HEK293 (cell line): ENCODE data around the gene INTS13.

Experiments
- CTCF ChIA-PET: fragments of 350-600 bp; formaldehyde crosslinking; extraction: SDS; loops from one replicate; lab custom pipeline; 2021; ENCODE audit warnings: antibody characterized with exemption; lab: Yijun Ruan, JAX
- POLR2A ChIA-PET: fragments of 300-600 bp; formaldehyde crosslinking; extraction: SDS; loops from one replicate; lab custom pipeline; 2020; ENCODE audit warnings: antibody characterized with exemption, inconsistent platforms; lab: Yijun Ruan, JAX
- H3K27ac ChIP-seq: fragments of 200-500 bp; sonication (Bioruptor generic); 2 replicates; pipeline ENCODE4 v1.5.1; 2014; ENCODE audit warnings: low read depth, low read length, control low read depth, inconsistent platforms; ENCODE audit errors: extremely low read depth
- H3K36me3 ChIP-seq, 2 experiments: fragments of 200-500 bp in 1 of 2; sonication (Bioruptor generic) in 1 of 2; 1 replicate in 1 of 2; 2 replicates in 1 of 2; pipeline ENCODE4 v1.5.1; 2014 to 2017; ENCODE audit warnings: inconsistent platforms in 2 of 2, low read length in 2 of 2; ENCODE audit not compliant: control insufficient read depth in 2 of 2, insufficient read depth in 1 of 2
- H3K4me1 ChIP-seq: fragments of 200-500 bp; sonication (Bioruptor generic); 2 replicates; pipeline ENCODE4 v1.5.1; 2014; ENCODE audit warnings: mild to moderate bottlenecking, low read length, inconsistent platforms; ENCODE audit not compliant: control insufficient read depth, insufficient read depth
- H3K4me3 ChIP-seq: 2 replicates; pipeline ENCODE4 v1.5.1; 2011; ENCODE audit warnings: low read depth, mild to moderate bottlenecking, control low read depth, low read length, moderate library complexity
- H3K9me3 ChIP-seq: fragments of 200-500 bp; sonication (Bioruptor generic); 2 replicates; pipeline ENCODE4 v1.5.1; 2014; ENCODE audit warnings: low read depth, low read length, inconsistent platforms; ENCODE audit not compliant: control insufficient read depth, insufficient read depth
- FEZF1 ChIP-seq: fragments of 450-650 bp; formaldehyde crosslinking; IDR thresholded peaks from 2 replicates; pipeline ENCODE4 v1.5.1; 2016; ENCODE audit warnings: missing biosample characterization, missing genetic modification characterization
- KLF8 ChIP-seq: fragments of 450-650 bp; formaldehyde crosslinking; IDR thresholded peaks from 2 replicates; pipeline ENCODE4 v1.5.1; 2016; ENCODE audit warnings: missing biosample characterization, missing genetic modification characterization
- TRIM28 ChIP-seq: IDR thresholded peaks from 2 replicates; pipeline ENCODE4 v1.6.1; 2011; ENCODE audit warnings: low read length, control low read depth, borderline replicate concordance
- ZBTB17 ChIP-seq: fragments of 450-650 bp; formaldehyde crosslinking; IDR thresholded peaks from 2 replicates; pipeline ENCODE4 v1.5.1; 2016; ENCODE audit warnings: missing biosample characterization, missing genetic modification characterization
- ZBTB6 ChIP-seq: fragments of 450-650 bp; formaldehyde crosslinking; IDR thresholded peaks from 2 replicates; pipeline ENCODE4 v1.5.1; 2017; ENCODE audit warnings: missing biosample characterization, missing genetic modification characterization
- ZEB2 ChIP-seq: fragments of 450-650 bp; formaldehyde crosslinking; IDR thresholded peaks from 2 replicates; pipeline ENCODE4 v1.5.1; 2016; ENCODE audit warnings: missing biosample characterization, missing genetic modification characterization
- ZFHX2 ChIP-seq: fragments of 450-650 bp; formaldehyde crosslinking; conservative IDR thresholded peaks from 2 replicates; pipeline ENCODE4 v1.5.1; 2016; ENCODE audit warnings: missing biosample characterization, missing genetic modification characterization
- ZNF184 ChIP-seq: fragments of 450-650 bp; IDR thresholded peaks from 2 replicates; pipeline ENCODE4 v1.5.1; 2018; ENCODE audit warnings: missing biosample characterization, mild to moderate bottlenecking, missing genetic modification characterization
- ZNF19 ChIP-seq: fragments of 450-650 bp; formaldehyde crosslinking; IDR thresholded peaks from 2 replicates; pipeline ENCODE4; 2016; ENCODE audit warnings: missing biosample characterization, missing genetic modification characterization, low read depth
- ZNF335 ChIP-seq: fragments of 450-650 bp; formaldehyde crosslinking; conservative IDR thresholded peaks from 2 replicates; pipeline ENCODE4 v1.5.1; 2016; ENCODE audit warnings: missing biosample characterization, missing genetic modification characterization
- ZNF521 ChIP-seq: fragments of 450-650 bp; formaldehyde crosslinking; IDR thresholded peaks from 2 replicates; pipeline ENCODE4 v1.5.1; 2017; ENCODE audit warnings: missing biosample characterization, mild to moderate bottlenecking, missing genetic modification characterization
- ZNF571 ChIP-seq: fragments of 450-650 bp; formaldehyde crosslinking; IDR thresholded peaks from 2 replicates; pipeline ENCODE4 v1.5.0; 2017; ENCODE audit warnings: missing biosample characterization, missing genetic modification characterization
- ZNF585B ChIP-seq: fragments of 450-650 bp; formaldehyde crosslinking; IDR thresholded peaks from 2 replicates; pipeline ENCODE4 v1.5.1; 2016; ENCODE audit warnings: missing biosample characterization, missing genetic modification characterization
- ZNF837 ChIP-seq: fragments of 450-650 bp; formaldehyde crosslinking; IDR thresholded peaks from 2 replicates; pipeline ENCODE4 v1.5.1; 2016; ENCODE audit warnings: missing biosample characterization, missing genetic modification characterization
- ZSCAN23 ChIP-seq: fragments of 450-650 bp; formaldehyde crosslinking; IDR thresholded peaks from 2 replicates; pipeline ENCODE4 v1.5.1; 2016; ENCODE audit warnings: missing biosample characterization, missing genetic modification characterization
- TF ChIP-seq, protein P1 (sequence below): fragments of 450-650 bp; formaldehyde crosslinking; IDR thresholded peaks from 2 replicates; pipeline ENCODE4; 2016; ENCODE audit warnings: missing biosample characterization, missing genetic modification characterization
- TF ChIP-seq, protein P2 (sequence below): fragments of 450-650 bp; formaldehyde crosslinking; IDR thresholded peaks from 2 replicates; pipeline ENCODE4 v1.5.1; 2016; ENCODE audit warnings: missing biosample characterization, missing genetic modification characterization
- TF ChIP-seq, protein P3 (sequence below): fragments of 450-650 bp; formaldehyde crosslinking; conservative IDR thresholded peaks from 2 replicates; pipeline ENCODE4 v1.5.1; 2016; ENCODE audit warnings: low read depth, missing biosample characterization, missing genetic modification characterization
- TF ChIP-seq, protein P4 (sequence below): fragments of 450-650 bp; formaldehyde crosslinking; IDR thresholded peaks from 2 replicates; pipeline ENCODE4 v1.5.1; 2016; ENCODE audit warnings: missing biosample characterization, missing genetic modification characterization

The INTS13 gene

GRCh38 chr12:26870491-26871419 is 67.0 kb downstream of the INTS13 start:
- POLR2A ChIA-PET: interaction anchor here (0.9 kb wide), 1 partner anchor 39 kb away, joined by 3 read pairs; no protein-coding TSS in a partner anchor
- peak overlapping the region; percentile 34; the same call in 1 of the 2 replicates for H3K27ac ChIP-seq
- CTCF ChIA-PET: interaction anchor here (0.6 to 5.5 kb wide), 3 partner anchors 15 to 416 kb away, joined by 3 to 33 read pairs (median 4); no protein-coding TSS in a partner anchor
- no peak overlapping the region for H3K4me3 ChIP-seq
- H3K36me3 ChIP-seq: no peaks in the 10 kb centered on the region
- no peak for TF ChIP-seq ZEB2
- TF ChIP-seq ZNF571 (tag by site-specific recombination): no peak
- TF ChIP-seq ZBTB6 (tag by site-specific recombination): 0 out of 2 replicates have a peak, but pooled peaks have one; percentile 10
- TF ChIP-seq ZBTB17 (tag by site-specific recombination): 0 out of 2 replicates have a peak, but pooled peaks have one; percentile 36
- peak; percentile 79 for TF ChIP-seq FEZF1 (tag by site-specific recombination)
- no peak for TF ChIP-seq ZFHX2 (tag by site-specific recombination)
- peak; percentile 76 for TF ChIP-seq ZNF335 (tag by site-specific recombination)
- TF ChIP-seq ZNF585B (tag by site-specific recombination): peak; percentile 74
- no peak for TF ChIP-seq ZNF19
- TF ChIP-seq, protein P1, sequence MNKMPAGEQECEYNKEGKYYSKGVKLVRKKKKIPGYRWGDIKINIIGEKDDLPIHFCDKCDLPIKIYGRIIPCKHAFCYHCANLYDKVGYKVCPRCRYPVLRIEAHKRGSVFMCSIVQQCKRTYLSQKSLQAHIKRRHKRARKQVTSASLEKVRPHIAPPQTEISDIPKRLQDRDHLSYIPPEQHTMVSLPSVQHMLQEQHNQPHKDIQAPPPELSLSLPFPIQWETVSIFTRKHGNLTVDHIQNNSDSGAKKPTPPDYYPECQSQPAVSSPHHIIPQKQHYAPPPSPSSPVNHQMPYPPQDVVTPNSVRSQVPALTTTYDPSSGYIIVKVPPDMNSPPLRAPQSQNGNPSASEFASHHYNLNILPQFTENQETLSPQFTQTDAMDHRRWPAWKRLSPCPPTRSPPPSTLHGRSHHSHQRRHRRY (tag by site-specific recombination): no peak
- TF ChIP-seq TRIM28: no peak
- TF ChIP-seq, protein P2, sequence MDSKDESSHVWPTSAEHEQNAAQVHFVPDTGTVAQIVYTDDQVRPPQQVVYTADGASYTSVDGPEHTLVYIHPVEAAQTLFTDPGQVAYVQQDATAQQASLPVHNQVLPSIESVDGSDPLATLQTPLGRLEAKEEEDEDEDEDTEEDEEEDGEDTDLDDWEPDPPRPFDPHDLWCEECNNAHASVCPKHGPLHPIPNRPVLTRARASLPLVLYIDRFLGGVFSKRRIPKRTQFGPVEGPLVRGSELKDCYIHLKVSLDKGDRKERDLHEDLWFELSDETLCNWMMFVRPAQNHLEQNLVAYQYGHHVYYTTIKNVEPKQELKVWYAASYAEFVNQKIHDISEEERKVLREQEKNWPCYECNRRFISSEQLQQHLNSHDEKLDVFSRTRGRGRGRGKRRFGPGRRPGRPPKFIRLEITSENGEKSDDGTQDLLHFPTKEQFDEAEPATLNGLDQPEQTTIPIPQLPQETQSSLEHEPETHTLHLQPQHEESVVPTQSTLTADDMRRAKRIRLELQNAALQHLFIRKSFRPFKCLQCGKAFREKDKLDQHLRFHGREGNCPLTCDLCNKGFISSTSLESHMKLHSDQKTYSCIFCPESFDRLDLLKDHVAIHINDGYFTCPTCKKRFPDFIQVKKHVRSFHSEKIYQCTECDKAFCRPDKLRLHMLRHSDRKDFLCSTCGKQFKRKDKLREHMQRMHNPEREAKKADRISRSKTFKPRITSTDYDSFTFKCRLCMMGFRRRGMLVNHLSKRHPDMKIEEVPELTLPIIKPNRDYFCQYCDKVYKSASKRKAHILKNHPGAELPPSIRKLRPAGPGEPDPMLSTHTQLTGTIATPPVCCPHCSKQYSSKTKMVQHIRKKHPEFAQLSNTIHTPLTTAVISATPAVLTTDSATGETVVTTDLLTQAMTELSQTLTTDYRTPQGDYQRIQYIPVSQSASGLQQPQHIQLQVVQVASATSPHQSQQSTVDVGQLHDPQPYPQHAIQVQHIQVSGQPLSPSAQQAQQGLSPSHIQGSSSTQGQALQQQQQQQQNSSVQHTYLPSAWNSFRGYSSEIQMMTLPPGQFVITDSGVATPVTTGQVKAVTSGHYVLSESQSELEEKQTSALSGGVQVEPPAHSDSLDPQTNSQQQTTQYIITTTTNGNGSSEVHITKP (tag by site-specific recombination): peak; percentile 50; the same call in 1 of the 2 replicates
- no peak for TF ChIP-seq ZNF837 (tag by site-specific recombination)
- TF ChIP-seq, all 188 proteins: peak for 6
- Histone ChIP-seq H3K9me3 (no peaks in the 10 kb centered on the region), H3K4me1 (peaks cover 13% of the 10 kb centered on the region)

GRCh38 chr12:26869908-26870459 is 67.8 kb downstream of the INTS13 start:
- no peaks in the 10 kb centered on the region for H3K9me3 ChIP-seq
- CTCF ChIA-PET: interaction anchor here (1.2 to 5.5 kb wide), 2 partner anchors 15 to 42 kb away, joined by 3 to 33 read pairs; no protein-coding TSS in a partner anchor
- POLR2A ChIA-PET: interaction anchor here (0.9 kb wide), 1 partner anchor 38 kb away, joined by 3 read pairs; no protein-coding TSS in a partner anchor
- H3K36me3 ChIP-seq: no peaks in the 10 kb centered on the region
- peak overlapping the region; percentile 34; the same call in 1 of the 2 replicates for H3K27ac ChIP-seq
- no peak overlapping the region for H3K4me3 ChIP-seq
- peaks cover 13% of the 10 kb centered on the region for H3K4me1 ChIP-seq
- TF ChIP-seq FEZF1 (tag by site-specific recombination) (no peak), ZNF521 (tag by site-specific recombination) (no peak), ZSCAN23 (tag by site-specific recombination) (no peak), KLF8 (no peak), ZNF585B (tag by site-specific recombination) (no peak), ZNF184 (tag by site-specific recombination) (no peak)
- TF ChIP-seq, protein P3, sequence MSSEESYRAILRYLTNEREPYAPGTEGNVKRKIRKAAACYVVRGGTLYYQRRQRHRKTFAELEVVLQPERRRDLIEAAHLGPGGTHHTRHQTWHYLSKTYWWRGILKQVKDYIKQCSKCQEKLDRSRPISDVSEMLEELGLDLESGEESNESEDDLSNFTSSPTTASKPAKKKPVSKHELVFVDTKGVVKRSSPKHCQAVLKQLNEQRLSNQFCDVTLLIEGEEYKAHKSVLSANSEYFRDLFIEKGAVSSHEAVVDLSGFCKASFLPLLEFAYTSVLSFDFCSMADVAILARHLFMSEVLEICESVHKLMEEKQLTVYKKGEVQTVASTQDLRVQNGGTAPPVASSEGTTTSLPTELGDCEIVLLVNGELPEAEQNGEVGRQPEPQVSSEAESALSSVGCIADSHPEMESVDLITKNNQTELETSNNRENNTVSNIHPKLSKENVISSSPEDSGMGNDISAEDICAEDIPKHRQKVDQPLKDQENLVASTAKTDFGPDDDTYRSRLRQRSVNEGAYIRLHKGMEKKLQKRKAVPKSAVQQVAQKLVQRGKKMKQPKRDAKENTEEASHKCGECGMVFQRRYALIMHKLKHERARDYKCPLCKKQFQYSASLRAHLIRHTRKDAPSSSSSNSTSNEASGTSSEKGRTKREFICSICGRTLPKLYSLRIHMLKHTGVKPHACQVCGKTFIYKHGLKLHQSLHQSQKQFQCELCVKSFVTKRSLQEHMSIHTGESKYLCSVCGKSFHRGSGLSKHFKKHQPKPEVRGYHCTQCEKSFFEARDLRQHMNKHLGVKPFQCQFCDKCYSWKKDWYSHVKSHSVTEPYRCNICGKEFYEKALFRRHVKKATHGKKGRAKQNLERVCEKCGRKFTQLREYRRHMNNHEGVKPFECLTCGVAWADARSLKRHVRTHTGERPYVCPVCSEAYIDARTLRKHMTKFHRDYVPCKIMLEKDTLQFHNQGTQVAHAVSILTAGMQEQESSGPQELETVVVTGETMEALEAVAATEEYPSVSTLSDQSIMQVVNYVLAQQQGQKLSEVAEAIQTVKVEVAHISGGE (tag by site-specific recombination): no peak
- TF ChIP-seq, protein P4, sequence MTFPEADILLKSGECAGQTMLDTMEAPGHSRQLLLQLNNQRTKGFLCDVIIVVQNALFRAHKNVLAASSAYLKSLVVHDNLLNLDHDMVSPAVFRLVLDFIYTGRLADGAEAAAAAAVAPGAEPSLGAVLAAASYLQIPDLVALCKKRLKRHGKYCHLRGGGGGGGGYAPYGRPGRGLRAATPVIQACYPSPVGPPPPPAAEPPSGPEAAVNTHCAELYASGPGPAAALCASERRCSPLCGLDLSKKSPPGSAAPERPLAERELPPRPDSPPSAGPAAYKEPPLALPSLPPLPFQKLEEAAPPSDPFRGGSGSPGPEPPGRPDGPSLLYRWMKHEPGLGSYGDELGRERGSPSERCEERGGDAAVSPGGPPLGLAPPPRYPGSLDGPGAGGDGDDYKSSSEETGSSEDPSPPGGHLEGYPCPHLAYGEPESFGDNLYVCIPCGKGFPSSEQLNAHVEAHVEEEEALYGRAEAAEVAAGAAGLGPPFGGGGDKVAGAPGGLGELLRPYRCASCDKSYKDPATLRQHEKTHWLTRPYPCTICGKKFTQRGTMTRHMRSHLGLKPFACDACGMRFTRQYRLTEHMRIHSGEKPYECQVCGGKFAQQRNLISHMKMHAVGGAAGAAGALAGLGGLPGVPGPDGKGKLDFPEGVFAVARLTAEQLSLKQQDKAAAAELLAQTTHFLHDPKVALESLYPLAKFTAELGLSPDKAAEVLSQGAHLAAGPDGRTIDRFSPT (tag by site-specific recombination): no peak
